ENCODE data around the gene SUGCT.

Gene SUGCT

GRCh38 chr7:40694991-40695390 lies 560.2 kb downstream of the SUGCT start (continued):
- 0 out of 2 replicates have a peak, but pooled peaks have one; percentile 15 for TF ChIP-seq ZNF560 (tag by site-specific recombination; IDR thresholded peaks at IDR 0.05; ENCODE audit: borderline replicate concordance)
- TF ChIP-seq ZNF324 (tag by site-specific recombination; IDR thresholded peaks at IDR 0.05) = no peak
- no peak for TF ChIP-seq GLI4 (tag by site-specific recombination; IDR thresholded peaks at IDR 0.05)
- peak; percentile 17; the same call in 1 of the 2 replicates for TF ChIP-seq ZNF654 (tag by site-specific recombination; IDR thresholded peaks at IDR 0.05; ENCODE audit: low read depth)
- no peak for TF ChIP-seq ZNF549 (tag by site-specific recombination; IDR thresholded peaks at IDR 0.05)
- no peak for TF ChIP-seq ZNF768 (tag by site-specific recombination; IDR thresholded peaks at IDR 0.05)
- peak; percentile 67 for TF ChIP-seq ZBTB11 (tag by site-specific recombination; conservative IDR thresholded peaks at IDR 0.05; ENCODE audit: low read depth)
- TF ChIP-seq ZNF621 (tag by site-specific recombination; IDR thresholded peaks at IDR 0.05) = no peak
- peak; percentile 52 for TF ChIP-seq ZNF510 (tag by site-specific recombination; IDR thresholded peaks at IDR 0.05; ENCODE audit: insufficient replicate concordance)
- TF ChIP-seq ZNF518A (tag by site-specific recombination; conservative IDR thresholded peaks at IDR 0.05; ENCODE audit: low read depth) = peak; percentile 84
- no peak for TF ChIP-seq ATF2 (tag by site-specific recombination; IDR thresholded peaks at IDR 0.05; ENCODE audit: low read depth)
- TF ChIP-seq ZNF362 (tag by site-specific recombination; IDR thresholded peaks at IDR 0.05) = no peak
- no peak for TF ChIP-seq ZNF571 (tag by site-specific recombination; IDR thresholded peaks at IDR 0.05)
- 0 out of 2 replicates have a peak, but pooled peaks have one; percentile 24 for TF ChIP-seq ZNF664 (tag by site-specific recombination; IDR thresholded peaks at IDR 0.05)
- no peak for TF ChIP-seq ZBTB21 (tag by site-specific recombination; IDR thresholded peaks at IDR 0.05)
- TF ChIP-seq ZNF19 (tag by site-specific recombination; IDR thresholded peaks at IDR 0.05; ENCODE audit: low read depth) = 0 out of 2 replicates have a peak, but pooled peaks have one; percentile 29
- TF ChIP-seq ZNF214 (tag by site-specific recombination; IDR thresholded peaks at IDR 0.05; ENCODE audit: borderline replicate concordance) = no peak
- TF ChIP-seq ZNF623 (tag by site-specific recombination; IDR thresholded peaks at IDR 0.05) = peak; percentile 69
- peak; percentile 81 for TF ChIP-seq ZNF426 (tag by site-specific recombination; IDR thresholded peaks at IDR 0.05)
- no peak for TF ChIP-seq ZNF146 (tag by site-specific recombination; IDR thresholded peaks at IDR 0.05)

Data from HEK293 (cell line).